Right lobe of liver (tissue), 6 donors: ENCODE data around the gene OPA1. TPM values are rescaled to one million over a fixed set of nuclear protein-coding genes. Genes with fewer than 3 reads are reported as not detected.

ENCODE experiments used
- ATAC-seq, 4 donors: fragments of 200-7000 bp; cut with Tn5 transposase; one replicate each; pipeline ENCODE4 v1.9.1; 2020; ENCODE audit warnings: mild to moderate bottlenecking in 4 of 4, moderate library complexity in 4 of 4
- DNase-seq, 3 donors: peaks; one replicate each; pipeline ENCODE4 v3.0.0-alpha.2; 2020
- H3K27ac ChIP-seq, 3 donors: fragments of 200-600 bp; one replicate each; pipeline ENCODE4 v1.8.0; 2022
- H3K27me3 ChIP-seq, 2 donors: fragments of 200-600 bp; one replicate each; pipeline ENCODE4 v1.8.0; 2022
- H3K36me3 ChIP-seq, 4 donors: fragments of 200-600 bp; sonication (generic) in 1 of 4; one replicate each; pipeline versions ENCODE4 v1.5.1 to v1.8.0; 2017 to 2022; ENCODE audit warnings: control low read depth in 1 of 4
- H3K4me1 ChIP-seq, 4 donors: fragments of 200-600 bp; sonication (generic) in 1 of 4; one replicate each; pipeline versions ENCODE4 v1.5.1 to v1.8.0; 2017 to 2022; ENCODE audit warnings: control low read depth in 1 of 4
- H3K4me3 ChIP-seq, 3 donors: fragments of 200-600 bp; one replicate each; pipeline ENCODE4 v1.8.0; 2022
- H3K9me3 ChIP-seq, 4 donors: fragments of 200-600 bp; sonication (generic) in 1 of 4; one replicate each; pipeline versions ENCODE4 v1.5.1 to v1.8.0; 2017 to 2022; ENCODE audit warnings: control low read depth in 1 of 4
- CTCF ChIP-seq, 4 donors: fragments of 200-600 bp in 3 of 4; fragments of 450-650 bp in 1 of 4; IDR thresholded peaks; one replicate each; pipeline versions ENCODE4 v1.5.1 to v1.8.0; 2016 to 2022; ENCODE audit warnings: antibody characterized with exemption in 4 of 4, mild to moderate bottlenecking in 2 of 4
- POLR2A ChIP-seq: fragments of 450-650 bp; IDR thresholded peaks from one replicate; pipeline ENCODE4 v1.6.1; 2017; ENCODE audit warnings: antibody characterized with exemption, mild to moderate bottlenecking
- WGBS: methylation state at CpG from one replicate; pipeline ENCODE4 v1.1.6; 2018; ENCODE audit warnings: low coverage, low lambda C conversion rate; ENCODE audit not compliant: insufficient coverage; ENCODE audit errors: missing lambda C conversion rate; 5-methylcytosine and 5-hydroxymethylcytosine counted together
- intact Hi-C, 2 donors: fragments of 100-400 bp; cut with DNase I; formaldehyde crosslinking; loops; one replicate each; pipeline versions ENCODE4 v1.11.2 to v1.14.1; 2022
- total RNA-seq, 6 experiments: library from RNA; depleted of rRNA in 2 of 6; stranded (reverse); fragments of >200 nt in 2 of 6; fragmentation: NEBNext Ultra II Directional in 3 of 6; extraction: Animal tissue kit (Norgen Biotek cat#: 25700) in 3 of 6; gene quantifications; one replicate each; pipeline versions ENCODE4 v1.1.0 to v1.2.4, GENCODE V29; 2016 to 2023
- donor health status: DM: no; HTN: yes; CAD: no.
- donor health status: DM: no; HTN: no; CAD: no.
- donor health status: DM: no; HTN: no; CAD: no.
- donor health status: DM: no; HTN: yes; CAD: no.
- donor health status: DM: no; HTN: yes; CAD: no.

The OPA1 gene
- total RNA-seq, 6 experiments from 2014 or later = 29.2 to 45.5 (median 31.6) TPM

GRCh38 chr3:193660698-193661411 is 67.8 kb downstream of the OPA1 start:
- Histone ChIP-seq H3K4me1 (peaks cover 0 to 20% (median 7%) of the 10 kb centered on the region in 4 donors), H3K27me3 (no peaks in the 10 kb centered on the region), H3K36me3 (peaks cover 0 to 25% (median 4%) of the 10 kb centered on the region in 4 donors), H3K4me3 (no peak overlapping the region), H3K27ac (no peak overlapping the region), H3K9me3 (no peaks in the 10 kb centered on the region)
- WGBS = 95% methylated on average over 4 of the region's 4 CpGs
- intact Hi-C loops = no loop called here
- TF ChIP-seq CTCF (IDR thresholded peaks at IDR 0.05) = no peak
- no peak for TF ChIP-seq POLR2A
- DNase-seq (no peak), ATAC-seq (no peak)

GRCh38 chr3:193662757-193663322 is 69.8 kb downstream of the OPA1 start:
- peak overlapping the region in 1 of 3 donors; percentile 8 for H3K4me3 ChIP-seq
- ATAC-seq (peak; percentile 74 to 91 (median 78)), DNase-seq (peak in 1 of 3 donors; percentile 69)
- intact Hi-C loops = no loop called here
- TF ChIP-seq CTCF (IDR thresholded peaks at IDR 0.05) (no peak), POLR2A (no peak)
- H3K9me3 ChIP-seq = no peaks in the 10 kb centered on the region
- H3K36me3 ChIP-seq = peaks cover 0 to 19% (median 8%) of the 10 kb centered on the region in 4 donors
- peaks cover 0 to 20% (median 7%) of the 10 kb centered on the region in 4 donors for H3K4me1 ChIP-seq
- 36% methylated on average over 7 of the region's 7 CpGs for WGBS
- no peaks in the 10 kb centered on the region for H3K27me3 ChIP-seq
- peak overlapping the region; percentile 61 to 80 (median 67) for H3K27ac ChIP-seq

- TF ChIP-seq CTCF (IDR thresholded peaks at IDR 0.05) (peak; percentile 51 to 62 (median 51)), POLR2A (no peak)
- intact Hi-C loops = no loop called here
- WGBS = 81% methylated on average over 1 of the region's 1 CpG
- DNase-seq = no peak
- H3K4me1 ChIP-seq = peaks cover 0 to 20% (median 7%) of the 10 kb centered on the region in 4 donors
- no peak overlapping the region for H3K4me3 ChIP-seq
- H3K27me3 ChIP-seq = no peaks in the 10 kb centered on the region
- no peak overlapping the region for H3K27ac ChIP-seq
- peaks cover 0 to 12% (median 10%) of the 10 kb centered on the region in 4 donors for H3K36me3 ChIP-seq
- no peak for ATAC-seq
- H3K9me3 ChIP-seq = no peaks in the 10 kb centered on the region
Measured at GRCh38 chr3:193665370-193665989, 72.5 kb downstream of the OPA1 start.

- Histone ChIP-seq H3K27me3 (no peaks in the 10 kb centered on the region), H3K9me3 (no peaks in the 10 kb centered on the region), H3K36me3 (peaks cover 0 to 5% (median 3%) of the 10 kb centered on the region in 4 donors), H3K4me3 (no peak overlapping the region), H3K4me1 (no peaks in the 10 kb centered on the region), H3K27ac (no peak overlapping the region)
- DNase-seq = no peak
- no peak for ATAC-seq
- intact Hi-C loops = no loop called here
- 96% methylated on average over 7 of the region's 7 CpGs for WGBS
- TF ChIP-seq CTCF (IDR thresholded peaks at IDR 0.05) (no peak), POLR2A (no peak)
Measured at GRCh38 chr3:193673845-193674244, 80.8 kb downstream of the OPA1 start.
